ENCODE measurements around the gene PA2G4. TPM values are rescaled to one million over a fixed set of nuclear protein-coding genes. Genes with fewer than 3 reads are reported as not detected.

Gene PA2G4
- total and polyA plus RNA-seq, 2 of the 4 experiments (the other 2 are of a cell fraction), result 158 to 198 TPM

GRCh38 chr12:56122637-56123036, 18.3 kb downstream of the PA2G4 start:
- H4K20me1 ChIP-seq (ENCODE audit: insufficient read depth, low read length), result peaks cover 3% of the 10 kb centered on the region
- DNase-seq (no peak), ATAC-seq (ENCODE audit: low read depth) (no peak)
- no peaks in the 10 kb centered on the region for H3K9me3 ChIP-seq (ENCODE audit: control insufficient read depth, insufficient read depth, low read length)
- no peak for TF ChIP-seq ELK1 (IDR thresholded peaks at IDR 0.05; ENCODE audit: borderline replicate concordance, low read depth, low read length)
- no peak for TF ChIP-seq FOS (IDR thresholded peaks at IDR 0.05; ENCODE audit: low read depth, low read length)
- TF ChIP-seq MAZ (IDR thresholded peaks at IDR 0.05; ENCODE audit: borderline replicate concordance, low read depth, low read length), result no peak
- TF ChIP-seq NFE2L2 (IDR thresholded peaks at IDR 0.05; ENCODE audit: low read depth, low read length), result no peak
- TF ChIP-seq RAD21 (IDR thresholded peaks at IDR 0.05; ENCODE audit: low read length), result no peak
- TF ChIP-seq, protein P1, sequence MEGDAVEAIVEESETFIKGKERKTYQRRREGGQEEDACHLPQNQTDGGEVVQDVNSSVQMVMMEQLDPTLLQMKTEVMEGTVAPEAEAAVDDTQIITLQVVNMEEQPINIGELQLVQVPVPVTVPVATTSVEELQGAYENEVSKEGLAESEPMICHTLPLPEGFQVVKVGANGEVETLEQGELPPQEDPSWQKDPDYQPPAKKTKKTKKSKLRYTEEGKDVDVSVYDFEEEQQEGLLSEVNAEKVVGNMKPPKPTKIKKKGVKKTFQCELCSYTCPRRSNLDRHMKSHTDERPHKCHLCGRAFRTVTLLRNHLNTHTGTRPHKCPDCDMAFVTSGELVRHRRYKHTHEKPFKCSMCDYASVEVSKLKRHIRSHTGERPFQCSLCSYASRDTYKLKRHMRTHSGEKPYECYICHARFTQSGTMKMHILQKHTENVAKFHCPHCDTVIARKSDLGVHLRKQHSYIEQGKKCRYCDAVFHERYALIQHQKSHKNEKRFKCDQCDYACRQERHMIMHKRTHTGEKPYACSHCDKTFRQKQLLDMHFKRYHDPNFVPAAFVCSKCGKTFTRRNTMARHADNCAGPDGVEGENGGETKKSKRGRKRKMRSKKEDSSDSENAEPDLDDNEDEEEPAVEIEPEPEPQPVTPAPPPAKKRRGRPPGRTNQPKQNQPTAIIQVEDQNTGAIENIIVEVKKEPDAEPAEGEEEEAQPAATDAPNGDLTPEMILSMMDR (conservative IDR thresholded peaks at IDR 0.05; ENCODE audit: low read depth, low read length), result no peak
- TF ChIP-seq RFX5 (IDR thresholded peaks at IDR 0.05; ENCODE audit: low read depth, low read length), result no peak
- no peak for TF ChIP-seq SMC3 (IDR thresholded peaks at IDR 0.05; ENCODE audit: low read depth, low read length)
- TF ChIP-seq, protein P2, sequence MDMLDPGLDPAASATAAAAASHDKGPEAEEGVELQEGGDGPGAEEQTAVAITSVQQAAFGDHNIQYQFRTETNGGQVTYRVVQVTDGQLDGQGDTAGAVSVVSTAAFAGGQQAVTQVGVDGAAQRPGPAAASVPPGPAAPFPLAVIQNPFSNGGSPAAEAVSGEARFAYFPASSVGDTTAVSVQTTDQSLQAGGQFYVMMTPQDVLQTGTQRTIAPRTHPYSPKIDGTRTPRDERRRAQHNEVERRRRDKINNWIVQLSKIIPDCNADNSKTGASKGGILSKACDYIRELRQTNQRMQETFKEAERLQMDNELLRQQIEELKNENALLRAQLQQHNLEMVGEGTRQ (IDR thresholded peaks at IDR 0.05; ENCODE audit: low read depth, low read length), result no peak
- no peak for TF ChIP-seq MAFK (IDR thresholded peaks at IDR 0.05; ENCODE audit: low read depth, low read length)
- TF ChIP-seq POLR2A (IDR thresholded peaks at IDR 0.05; ENCODE audit: low read depth, low read length), result no peak
- no peak for TF ChIP-seq CEBPB (IDR thresholded peaks at IDR 0.05; ENCODE audit: low read depth, low read length)
- no peak for TF ChIP-seq CHD1 (IDR thresholded peaks at IDR 0.05; ENCODE audit: low read depth, low read length)
- no peak for TF ChIP-seq MXI1 (IDR thresholded peaks at IDR 0.05; ENCODE audit: borderline replicate concordance, low read depth, low read length)
- TF ChIP-seq BHLHE40 (IDR thresholded peaks at IDR 0.05; ENCODE audit: low read depth, low read length), result no peak
- TF ChIP-seq RCOR1 (IDR thresholded peaks at IDR 0.05; ENCODE audit: insufficient replicate concordance, low read length), result no peak
- peaks cover 15% of the 10 kb centered on the region for H3K36me3 ChIP-seq (ENCODE audit: control insufficient read depth, insufficient read depth, low read length)
- no peak overlapping the region for H2BK15ac ChIP-seq (ENCODE audit: low read depth, low read length)
- no peak overlapping the region for H2AK9ac ChIP-seq (replicated peaks; ENCODE audit: low read depth, low read length, poor library complexity)
- H3K23ac ChIP-seq (ENCODE audit: low read depth, low read length), result no peak overlapping the region
- peaks cover 12% of the 10 kb centered on the region for H3K4me1 ChIP-seq (ENCODE audit: control insufficient read depth, insufficient read depth, low read length)
- no CpG with 5 or more reads among the region's 2 CpGs for WGBS, 2 experiments (ENCODE audit: extremely low coverage in 2 of 2, insufficient read length in 1 of 2)
- H3K9me1 ChIP-seq (ENCODE audit: insufficient read depth, low read length), result no peaks in the 10 kb centered on the region
- H3K27me3 ChIP-seq (ENCODE audit: control insufficient read depth, insufficient read depth, low read length), result no peaks in the 10 kb centered on the region
- H2BK5ac ChIP-seq (ENCODE audit: low read depth, low read length, poor library complexity, severe bottlenecking), result no peak overlapping the region
- no peak overlapping the region for H3K4me3 ChIP-seq (ENCODE audit: insufficient read depth, low read depth, low read length)
- no TSS peak for BruUV-seq (replicated peaks)
- H3K9ac ChIP-seq (ENCODE audit: low read depth, low read length), result no peak overlapping the region
- no peak overlapping the region for H3K27ac ChIP-seq (ENCODE audit: insufficient read depth, low read length)
- intact Hi-C loops (cut with micrococcal nuclease), result no loop called here
- H4K5ac ChIP-seq (ENCODE audit: low read depth, low read length), result no peak overlapping the region
- H3K4ac ChIP-seq (ENCODE audit: low read depth, low read length), result no peak overlapping the region
- no peak overlapping the region for H3K4me2 ChIP-seq (ENCODE audit: low read depth, low read length)
- in situ Hi-C loops (cut with MboI; ENCODE audit: low sequenced_read_pairs), result no loop called here
- H4K91ac ChIP-seq (ENCODE audit: insufficient read depth, low read depth, low read length), result no peak overlapping the region
- dilution Hi-C loops (cut with HindIII; ENCODE audit: low sequenced_read_pairs, unreplicated experiment), result no loop called here
- ChIA-PET POLR2A (ENCODE audit: unreplicated experiment) (no interaction called here), CTCF (interaction anchor here (0.6 kb wide), 1 partner anchor 389 kb away, joined by 3 read pairs; no protein-coding TSS in a partner anchor)
- H4K8ac ChIP-seq (ENCODE audit: low read depth in 2 of 2, low read length in 2 of 2), result no peak overlapping the region
- H2BK20ac ChIP-seq (ENCODE audit: low read depth, low read length), result no peak overlapping the region
- H2AFZ ChIP-seq (replicated peaks; ENCODE audit: low read length, poor library complexity), result no peak overlapping the region
- no peak overlapping the region for H2AK5ac ChIP-seq (ENCODE audit: low read depth, low read length)
- peaks cover 19 to 71% of the 10 kb centered on the region in 2 experiments for H3K79me1 ChIP-seq (ENCODE audit: low read depth in 1 of 2, low read length in 2 of 2)
- H3K56ac ChIP-seq (ENCODE audit: extremely low read depth, insufficient read depth, low read length), result no peak overlapping the region
- no peak overlapping the region for H3K14ac ChIP-seq (replicated peaks; ENCODE audit: low read depth, low read length)
- H2BK120ac ChIP-seq (ENCODE audit: low read depth, low read length), result no peak overlapping the region
- H3K18ac ChIP-seq (ENCODE audit: low read depth, low read length), result no peak overlapping the region
